Prostate gland (tissue), 2 donors: Measurements from ENCODE around the gene NARS2.

Experiments
- CTCF ChIP-seq, 4 experiments: fragments of 200-600 bp in 2 of 4; fragments of 450-650 bp in 2 of 4; sonication (generic) in 2 of 4; IDR thresholded peaks; 1 replicate in 3 of 4; 2 replicates in 1 of 4; pipeline ENCODE4 v1.5.1; 2016 to 2019; ENCODE audit warnings: antibody characterized with exemption in 4 of 4, mild to moderate bottlenecking in 2 of 4, moderate library complexity in 2 of 4
- POLR2A ChIP-seq: fragments of 450-650 bp; IDR thresholded peaks from one replicate; pipeline ENCODE4 v1.6.1; 2016; ENCODE audit warnings: antibody characterized with exemption, mild to moderate bottlenecking
- POLR2AphosphoS5 ChIP-seq: sonication (generic); formaldehyde crosslinking; IDR thresholded peaks from one replicate; pipeline ENCODE4 v1.6.1; 2017; ENCODE audit warnings: antibody characterized with exemption

GRCh38 chr11:78615724-78616123 lies 41.1 kb upstream of the NARS2 start:
- TF ChIP-seq CTCF (IDR thresholded peaks at IDR 0.05): no peak
- TF ChIP-seq POLR2A: no peak
- no peak for TF ChIP-seq POLR2AphosphoS5
